ENCODE measurements around the gene C2CD3.
"Not testable (repeated sequence)": the region's sequence is repeated elsewhere in the genome, so short reads cannot be mapped to it uniquely, and the experiment has no call there.

C2CD3 gene

GRCh38 chr11:73988227-73988626 lies 182.6 kb downstream of the C2CD3 start:
- TF ChIP-seq CTCF (IDR thresholded peaks at IDR 0.05; ENCODE audit: borderline replicate concordance, control extremely low read depth, extremely low read depth, insufficient read depth, missing control alignments), result no peak
- no peak for DNase-seq (ENCODE audit: low spot score)
- in situ Hi-C loops (cut with MboI; ENCODE audit: low sequenced_read_pairs, unreplicated experiment), result no loop called here

- in situ Hi-C loops (cut with MboI; ENCODE audit: low sequenced_read_pairs, unreplicated experiment); DNase-seq (ENCODE audit: low spot score): not testable (repeated sequence)
Observed at GRCh38 chr11:73985661-73986060, 185.1 kb downstream of the C2CD3 start.

- no peak for TF ChIP-seq CTCF (IDR thresholded peaks at IDR 0.05; ENCODE audit: borderline replicate concordance, control extremely low read depth, extremely low read depth, insufficient read depth, missing control alignments)
- in situ Hi-C loops (cut with MboI; ENCODE audit: low sequenced_read_pairs, unreplicated experiment), result no loop called here
- no peak for DNase-seq (ENCODE audit: low spot score)
Observed at GRCh38 chr11:73983741-73984538, 186.9 kb downstream of the C2CD3 start.

GRCh38 chr11:73982990-73983740 lies 187.6 kb downstream of the C2CD3 start:
- in situ Hi-C loops (cut with MboI; ENCODE audit: low sequenced_read_pairs, unreplicated experiment), result no loop called here
- peak; percentile 97 for DNase-seq (ENCODE audit: low spot score)
- TF ChIP-seq CTCF (IDR thresholded peaks at IDR 0.05; ENCODE audit: borderline replicate concordance, control extremely low read depth, extremely low read depth, insufficient read depth, missing control alignments), result no peak

- in situ Hi-C loops (cut with MboI; ENCODE audit: low sequenced_read_pairs, unreplicated experiment), result no loop called here
- no peak for TF ChIP-seq CTCF (IDR thresholded peaks at IDR 0.05; ENCODE audit: borderline replicate concordance, control extremely low read depth, extremely low read depth, insufficient read depth, missing control alignments)
- peak; percentile 88 for DNase-seq (ENCODE audit: low spot score)
Observed at GRCh38 chr11:73982595-73982989, 188.2 kb downstream of the C2CD3 start, which contains the start of gene UCP2. Gene UCP2, minus strand, starts transcription at chr11:73982843. Its CDS starts 4,465 bp downstream, at chr11:73978378.

GRCh38 chr11:73981051-73981805 lies 189.6 kb downstream of the C2CD3 start:
- in situ Hi-C loops (cut with MboI; ENCODE audit: low sequenced_read_pairs, unreplicated experiment), result no loop called here
- no peak for TF ChIP-seq CTCF (IDR thresholded peaks at IDR 0.05; ENCODE audit: borderline replicate concordance, control extremely low read depth, extremely low read depth, insufficient read depth, missing control alignments)
- no peak for DNase-seq (ENCODE audit: low spot score)
